GM21515 (cell line): ENCODE results near the gene ALDH18A1.
"Not testable (repeated sequence)": the region's sequence is repeated elsewhere in the genome, so short reads cannot be mapped to it uniquely, and the experiment has no call there.

ENCODE experiments used
- ATAC-seq: cut with Tn5 transposase; IDR thresholded peaks from one replicate; pipeline ENCODE4 v1.9.1; 2021; ENCODE audit not compliant: unreplicated experiment

ALDH18A1 gene

GRCh38 chr10:95651346-95652060, 5.0 kb downstream of the ALDH18A1 start:
- no peak for ATAC-seq

- ATAC-seq, result no peak
Measured at GRCh38 chr10:95650232-95650631, 6.3 kb downstream of the ALDH18A1 start.

- no peak for ATAC-seq
Measured at GRCh38 chr10:95648138-95648537, 8.4 kb downstream of the ALDH18A1 start.

- ATAC-seq, result no peak
Measured at GRCh38 chr10:95646160-95646559, 10.4 kb downstream of the ALDH18A1 start.

GRCh38 chr10:95644901-95645300, 11.6 kb downstream of the ALDH18A1 start:
- no peak for ATAC-seq

- ATAC-seq, result no peak
Measured at GRCh38 chr10:95640891-95641315, 15.6 kb downstream of the ALDH18A1 start.

GRCh38 chr10:95637911-95638310, 18.6 kb downstream of the ALDH18A1 start:
- no peak for ATAC-seq

- ATAC-seq, result no peak
Measured at GRCh38 chr10:95637140-95637539, 19.4 kb downstream of the ALDH18A1 start.

- ATAC-seq, result no peak
Measured at GRCh38 chr10:95635319-95635733, 21.2 kb downstream of the ALDH18A1 start.

- no peak for ATAC-seq
Measured at GRCh38 chr10:95628786-95629185, 27.7 kb downstream of the ALDH18A1 start.

GRCh38 chr10:95626500-95626899, 30.0 kb downstream of the ALDH18A1 start:
- ATAC-seq, result no peak

- not testable (repeated sequence) for ATAC-seq
Measured at GRCh38 chr10:95620415-95620814, 36.1 kb downstream of the ALDH18A1 start.

GRCh38 chr10:95618101-95618500, 38.4 kb downstream of the ALDH18A1 start:
- no peak for ATAC-seq

GRCh38 chr10:95616446-95616845, 40.1 kb downstream of the ALDH18A1 start:
- no peak for ATAC-seq

- no peak for ATAC-seq
Measured at GRCh38 chr10:95613330-95613729, 43.2 kb downstream of the ALDH18A1 start.

GRCh38 chr10:95610727-95611126, 45.8 kb downstream of the ALDH18A1 start:
- no peak for ATAC-seq

GRCh38 chr10:95606922-95607321, 49.6 kb downstream of the ALDH18A1 start:
- ATAC-seq, result no peak

- ATAC-seq, result no peak
Measured at GRCh38 chr10:95605163-95605562, 51.3 kb downstream of the ALDH18A1 start.

GRCh38 chr10:95604630-95605029, 51.9 kb downstream of the ALDH18A1 start:
- ATAC-seq, result no peak

GRCh38 chr10:95602382-95602781, 54.1 kb downstream of the ALDH18A1 start:
- ATAC-seq, result no peak

- ATAC-seq, result peak; percentile 58
Measured at GRCh38 chr10:95601116-95601719, 55.3 kb downstream of the ALDH18A1 start.

GRCh38 chr10:95600158-95600557, 56.4 kb downstream of the ALDH18A1 start:
- no peak for ATAC-seq

GRCh38 chr10:95597788-95598187, 58.7 kb downstream of the ALDH18A1 start:
- no peak for ATAC-seq
